GM12865 (cell line): Measurements from ENCODE around the gene DNPEP.

ENCODE experiments used
- DNase-seq: peaks from one replicate; pipeline ENCODE4 v3.0.0; 2010; ENCODE audit warnings: low read depth
- H3K4me3 ChIP-seq: 2 replicates; pipeline ENCODE4 v1.5.1; 2011; ENCODE audit warnings: mild to moderate bottlenecking, low read depth, low read length, control low read depth
- CTCF ChIP-seq: IDR thresholded peaks from 2 replicates; pipeline ENCODE4 v1.5.1; 2011; ENCODE audit warnings: low read length, control low read depth, low read depth, inconsistent platforms; ENCODE audit not compliant: insufficient read depth; ENCODE audit errors: missing control alignments

DNPEP gene

GRCh38 chr2:219362072-219362471, 25.6 kb downstream of the DNPEP start:
- no peak for TF ChIP-seq CTCF
- no peak overlapping the region for H3K4me3 ChIP-seq
- DNase-seq = no peak

GRCh38 chr2:219358170-219359075, 29.3 kb downstream of the DNPEP start:
- DNase-seq = no peak

GRCh38 chr2:219356834-219357233, 30.9 kb downstream of the DNPEP start:
- no peak for TF ChIP-seq CTCF
- DNase-seq = no peak
- H3K4me3 ChIP-seq = no peak overlapping the region

More at GRCh38 chr2:219358170-219359075, 29.3 kb downstream of the DNPEP start:
- TF ChIP-seq CTCF = no peak
- no peak overlapping the region for H3K4me3 ChIP-seq

- DNase-seq = no peak
- H3K4me3 ChIP-seq = no peak overlapping the region
- TF ChIP-seq CTCF = no peak
Observed at GRCh38 chr2:219354582-219354981, 33.1 kb downstream of the DNPEP start.

GRCh38 chr2:219353129-219353528, 34.6 kb downstream of the DNPEP start:
- H3K4me3 ChIP-seq = no peak overlapping the region
- no peak for TF ChIP-seq CTCF
- DNase-seq = no peak

GRCh38 chr2:219352448-219353023, 35.2 kb downstream of the DNPEP start:
- no peak overlapping the region for H3K4me3 ChIP-seq
- DNase-seq = peak; percentile 59
- peak; percentile 66 for TF ChIP-seq CTCF
